Measurements from ENCODE around the gene DCUN1D3.

DNA sequence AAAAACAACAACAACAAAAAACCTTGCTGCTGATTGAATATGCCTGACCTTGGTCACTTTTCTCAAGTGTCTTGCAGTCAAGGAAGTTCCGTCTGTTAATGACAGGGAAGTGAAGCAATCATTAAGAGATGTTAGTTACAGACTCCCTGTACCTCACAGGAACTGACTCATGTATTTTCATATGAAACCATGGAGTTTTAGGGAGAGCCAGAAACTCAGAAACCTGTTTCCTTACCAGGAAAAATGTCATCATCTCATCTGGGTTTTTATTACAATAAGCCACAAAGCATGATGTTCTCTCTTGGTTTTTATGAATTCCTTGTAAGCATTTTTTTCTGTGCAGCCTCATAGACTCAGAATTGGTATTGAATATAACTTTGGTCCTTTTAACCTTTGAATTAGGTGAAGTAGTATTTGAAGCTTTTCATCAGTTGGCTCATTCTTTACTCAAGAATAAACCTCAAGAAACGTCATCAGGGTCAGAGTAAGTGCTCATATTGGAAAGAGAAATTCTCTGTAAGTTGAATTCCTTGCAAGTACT is 10.7 kb upstream of the DCUN1D3 start:
- TF ChIP-seq, protein P1, sequence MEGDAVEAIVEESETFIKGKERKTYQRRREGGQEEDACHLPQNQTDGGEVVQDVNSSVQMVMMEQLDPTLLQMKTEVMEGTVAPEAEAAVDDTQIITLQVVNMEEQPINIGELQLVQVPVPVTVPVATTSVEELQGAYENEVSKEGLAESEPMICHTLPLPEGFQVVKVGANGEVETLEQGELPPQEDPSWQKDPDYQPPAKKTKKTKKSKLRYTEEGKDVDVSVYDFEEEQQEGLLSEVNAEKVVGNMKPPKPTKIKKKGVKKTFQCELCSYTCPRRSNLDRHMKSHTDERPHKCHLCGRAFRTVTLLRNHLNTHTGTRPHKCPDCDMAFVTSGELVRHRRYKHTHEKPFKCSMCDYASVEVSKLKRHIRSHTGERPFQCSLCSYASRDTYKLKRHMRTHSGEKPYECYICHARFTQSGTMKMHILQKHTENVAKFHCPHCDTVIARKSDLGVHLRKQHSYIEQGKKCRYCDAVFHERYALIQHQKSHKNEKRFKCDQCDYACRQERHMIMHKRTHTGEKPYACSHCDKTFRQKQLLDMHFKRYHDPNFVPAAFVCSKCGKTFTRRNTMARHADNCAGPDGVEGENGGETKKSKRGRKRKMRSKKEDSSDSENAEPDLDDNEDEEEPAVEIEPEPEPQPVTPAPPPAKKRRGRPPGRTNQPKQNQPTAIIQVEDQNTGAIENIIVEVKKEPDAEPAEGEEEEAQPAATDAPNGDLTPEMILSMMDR (conservative IDR thresholded peaks at IDR 0.05 in 1 of 2, IDR thresholded peaks at IDR 0.05 in 1 of 2; ENCODE audit: low read depth in 1 of 2, low read length in 2 of 2) = no peak
- TF ChIP-seq EZH2 (IDR thresholded peaks at IDR 0.05; ENCODE audit: low read length, missing control alignments) = no peak

All from fibroblast of lung (primary cell).